OCI-M1 (cell line): ENCODE results near the gene DIDO1.
A peak's percentile ranks its signal among the peaks of the same experiment; 100 is the strongest.
"Not testable (repeated sequence)": the region's sequence is repeated elsewhere in the genome, so short reads cannot be mapped to it uniquely, and the experiment has no call there.

Source experiments
- DNase-seq: peaks from one replicate; lab custom pipeline; 2025; lab: John Stamatoyannopoulos, UW

Gene DIDO1

GRCh38 chr20:62928246-62928939 is 2.1 kb upstream of the DIDO1 start:
- no peak for DNase-seq

- DNase-seq = peak; percentile 24
Observed at GRCh38 chr20:62927128-62927705, 912 bp upstream of the DIDO1 start.

GRCh38 chr20:62925420-62926228 is 681 bp downstream of the DIDO1 start:
- peak; percentile 61 for DNase-seq

DNA sequence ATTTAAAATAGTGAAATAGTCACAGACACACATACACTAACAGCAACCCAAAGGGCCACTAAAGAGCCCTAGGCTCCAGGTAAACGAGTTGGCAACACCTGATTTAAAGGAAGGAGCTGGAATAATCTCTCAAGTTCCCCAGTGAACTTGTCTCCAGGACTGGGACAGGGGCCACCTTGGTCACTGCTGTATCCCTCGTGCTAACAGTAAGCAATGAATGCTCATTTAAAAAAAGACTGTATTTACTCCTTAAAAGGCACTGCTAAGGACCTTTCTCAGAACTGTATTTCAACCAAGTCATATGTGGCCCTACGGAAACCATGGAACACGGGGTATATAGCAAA is 1.3 kb downstream of the DIDO1 start:
- peak; percentile 61 for DNase-seq

- DNase-seq = peak; percentile 77
Observed at GRCh38 chr20:62924442-62925075, 1.7 kb downstream of the DIDO1 start.

DNA sequence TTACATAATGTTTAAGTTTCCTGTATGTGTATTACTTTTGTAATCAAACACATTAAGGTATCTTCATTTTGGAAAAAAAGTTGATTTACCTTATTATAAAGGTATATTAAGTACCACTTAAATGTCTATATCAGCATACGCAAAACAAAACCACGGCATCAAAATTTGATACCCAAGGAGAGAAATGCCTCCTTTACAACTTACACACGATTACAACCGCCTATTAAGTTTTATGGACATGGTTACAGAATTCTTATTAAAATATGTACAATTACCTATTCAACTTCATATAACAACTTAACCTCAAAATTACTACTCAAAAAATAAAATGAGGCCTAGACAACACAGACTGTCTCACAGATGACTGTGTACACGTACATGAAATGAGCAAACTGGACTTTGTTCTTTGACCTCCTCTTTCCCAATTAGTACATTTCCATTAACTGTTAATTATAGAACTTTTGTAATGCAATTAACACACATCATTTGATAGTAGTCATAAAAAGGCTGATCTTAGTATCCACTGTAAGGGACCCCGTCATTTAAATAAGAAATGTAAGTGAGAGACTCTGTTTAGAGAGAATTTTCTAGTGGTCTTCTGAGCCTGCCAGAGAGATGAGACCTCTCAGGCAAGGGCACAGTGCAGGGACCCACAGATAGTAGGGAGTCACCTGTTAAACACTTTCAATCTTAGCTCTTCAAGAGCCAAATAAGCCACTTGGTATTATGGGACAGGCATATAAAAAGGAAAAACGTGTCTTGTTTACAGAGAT is 2.5 kb downstream of the DIDO1 start:
- DNase-seq = no peak

GRCh38 chr20:62923059-62923668 is 3.1 kb downstream of the DIDO1 start:
- DNase-seq = not testable (repeated sequence)

GRCh38 chr20:62922451-62922921 is 3.8 kb downstream of the DIDO1 start:
- no peak for DNase-seq

DNA sequence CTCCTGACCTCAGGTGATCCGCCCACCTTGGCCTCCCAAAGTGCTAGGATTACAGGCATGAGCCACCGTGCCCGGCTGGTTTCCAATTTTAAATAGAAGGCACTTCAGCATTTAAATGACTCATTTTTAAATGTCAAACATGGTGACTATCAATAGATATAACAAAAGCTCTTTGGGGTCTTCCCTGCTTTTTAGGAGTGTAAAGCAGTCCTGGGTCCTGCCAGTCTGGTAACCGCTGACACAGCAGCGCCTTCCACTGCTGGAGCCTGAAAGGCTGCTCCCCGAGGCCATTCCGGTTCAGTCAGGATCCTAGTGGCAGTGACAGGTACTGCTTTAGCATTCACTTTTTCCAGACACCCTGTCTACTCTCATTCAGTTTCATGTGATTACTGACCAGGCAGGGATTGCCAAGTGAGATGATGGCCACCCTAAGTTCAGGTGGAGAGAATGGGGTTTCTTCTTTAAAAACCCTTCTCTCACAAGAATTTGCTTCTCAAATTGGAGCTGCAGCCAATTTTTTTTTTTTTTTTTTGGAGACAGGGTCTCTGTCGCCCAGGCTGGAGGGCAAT is 5.1 kb downstream of the DIDO1 start:
- peak; percentile 69 for DNase-seq

- no peak for DNase-seq
Observed at GRCh38 chr20:62920039-62920645, 6.2 kb downstream of the DIDO1 start.

- no peak for DNase-seq
Observed at GRCh38 chr20:62918831-62919230, 7.5 kb downstream of the DIDO1 start.

DNA sequence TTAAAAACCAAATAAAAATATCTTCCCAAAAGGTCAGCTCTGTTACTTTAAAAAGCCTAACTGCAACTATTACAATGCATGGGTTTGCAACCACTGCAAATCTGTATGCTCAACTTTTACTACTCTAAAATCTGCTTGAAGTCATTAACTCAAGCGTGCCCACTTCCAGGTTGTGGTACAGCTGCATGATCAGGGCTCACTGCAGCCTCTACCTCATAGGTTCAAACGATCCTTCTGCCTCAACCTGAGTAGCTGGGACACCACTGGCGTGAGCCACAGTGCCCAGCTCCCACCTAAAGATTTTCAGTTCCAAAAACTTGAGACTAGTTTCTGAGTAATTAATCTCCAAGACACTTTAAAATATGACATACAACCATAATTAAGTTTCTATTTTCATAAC is 8.2 kb downstream of the DIDO1 start:
- no peak for DNase-seq

DNA sequence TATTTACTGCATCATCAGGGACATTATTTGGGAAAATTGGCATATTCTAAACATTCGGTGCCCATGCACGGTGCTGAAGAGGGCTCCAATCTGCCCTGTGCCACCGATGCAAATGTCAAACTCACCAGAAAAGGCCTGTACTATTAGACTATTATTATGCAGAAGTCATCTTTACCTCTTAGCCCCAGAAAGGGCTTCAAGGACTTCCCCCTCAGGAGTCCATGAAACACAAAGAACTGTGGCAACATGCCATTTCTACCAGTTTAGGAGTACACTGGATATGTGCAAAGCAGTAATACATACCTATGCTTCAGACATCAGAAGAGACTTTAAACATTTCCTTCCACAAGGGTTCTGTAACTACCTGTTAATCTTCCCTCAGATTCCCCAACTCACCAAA is 8.6 kb downstream of the DIDO1 start:
- no peak for DNase-seq

DNA sequence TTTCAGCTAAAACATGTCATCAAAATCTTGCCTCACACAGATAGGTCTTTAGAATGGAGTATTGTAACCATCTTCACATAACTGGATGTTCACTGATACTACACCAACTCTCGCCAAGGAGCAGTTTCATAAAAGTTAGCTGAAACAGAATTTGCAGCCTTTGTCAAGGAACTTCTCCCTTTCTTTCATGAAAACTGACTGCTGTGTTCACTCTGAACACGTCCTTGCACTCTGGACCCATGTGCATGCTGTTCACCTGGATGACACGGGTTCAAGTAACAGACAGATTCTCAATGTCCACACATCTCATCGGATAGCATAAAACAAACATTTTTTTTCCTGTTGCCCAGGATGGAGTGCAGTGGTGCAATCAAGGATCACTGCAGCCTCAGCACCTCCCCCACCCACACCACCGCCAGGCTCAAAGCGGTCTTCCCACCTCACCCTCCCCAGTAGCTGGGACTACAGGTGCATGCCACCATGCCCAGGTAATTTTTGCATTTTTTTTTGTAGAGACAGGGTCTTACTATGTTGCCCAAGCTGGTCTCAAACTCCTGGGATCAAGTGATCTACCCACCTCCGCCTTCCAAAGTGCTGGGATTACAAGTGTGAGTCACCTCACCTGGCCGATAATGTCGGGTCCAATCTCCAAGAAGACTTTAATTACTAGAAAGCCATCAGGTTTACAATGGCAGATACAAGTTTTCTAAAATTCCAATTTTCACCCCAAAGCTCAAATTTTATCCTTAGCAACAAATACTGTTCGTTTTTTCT is 9.4 kb downstream of the DIDO1 start:
- no peak for DNase-seq

- no peak for DNase-seq
Observed at GRCh38 chr20:62914970-62915457, 11.3 kb downstream of the DIDO1 start.

- no peak for DNase-seq
Observed at GRCh38 chr20:62914436-62914835, 11.9 kb downstream of the DIDO1 start.

DNA sequence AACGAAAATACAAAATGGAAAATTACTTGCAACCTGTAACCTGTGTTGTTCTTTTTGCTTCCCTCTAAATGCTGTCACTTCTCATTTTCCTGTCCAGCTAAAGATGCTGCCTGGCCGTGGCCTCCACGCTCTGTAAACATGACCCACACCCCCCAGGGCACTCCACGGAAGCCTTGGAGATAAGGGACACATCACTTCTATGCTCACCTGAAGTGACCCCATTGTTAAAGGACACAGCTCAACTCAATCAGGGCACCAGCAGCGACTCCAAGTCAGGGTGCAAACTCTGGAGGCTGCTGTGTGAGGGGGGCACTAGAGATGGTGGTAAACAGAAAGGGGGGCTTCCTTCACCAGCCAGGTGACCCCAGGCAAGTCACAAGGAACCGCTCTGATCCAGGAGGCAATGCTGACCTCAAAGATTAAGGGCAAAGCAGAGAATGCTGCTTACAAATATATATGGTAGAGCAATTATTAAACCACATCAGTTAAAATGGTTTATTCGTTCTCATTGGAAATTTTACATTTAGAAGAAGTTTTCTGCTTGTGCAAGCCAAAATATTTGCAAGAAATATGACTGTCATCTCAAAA is 13.2 kb downstream of the DIDO1 start:
- no peak for DNase-seq

DNA sequence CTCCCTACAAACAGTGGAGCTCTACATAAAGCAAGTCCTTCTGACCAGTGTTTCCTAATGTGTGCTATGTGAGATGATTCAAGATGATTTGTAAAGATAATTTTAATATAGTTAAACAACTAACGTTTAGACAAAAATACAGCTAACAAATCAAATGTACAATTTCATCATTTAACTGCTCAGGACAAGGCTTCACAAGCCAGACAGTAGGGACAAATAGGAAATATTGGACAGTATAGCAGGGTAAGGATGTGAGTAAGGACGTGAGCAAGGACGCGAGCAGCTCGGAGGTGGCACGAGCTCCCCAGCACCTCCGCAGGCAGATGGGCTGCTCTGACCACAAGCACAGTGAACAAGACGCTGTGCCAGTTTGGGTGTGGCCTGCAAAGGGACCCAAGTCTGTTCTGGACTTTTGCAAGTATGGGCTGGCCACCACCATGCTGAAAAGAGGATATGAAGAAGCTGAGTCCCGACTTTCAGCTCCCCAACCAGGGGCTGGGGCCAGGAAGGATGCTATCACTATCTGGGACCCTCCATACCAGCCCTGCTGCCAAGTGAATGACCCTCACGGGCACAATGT is 14.5 kb downstream of the DIDO1 start:
- no peak for DNase-seq
